Stimulated activated CD8-positive, alpha-beta memory T cell treated with anti-CD3 and anti-CD28 coated beads, Interleukin-7, amount 100 ng/mL, for 1 hour (primary cell): Measurements from ENCODE around the gene GUCA1A.
"Not testable (repeated sequence)": the region's sequence is repeated elsewhere in the genome, so short reads cannot be mapped to it uniquely, and the experiment has no call there.

Source experiments
- DNase-seq, 2 donors: peaks; one replicate each; pipeline ENCODE4 v3.0.0-alpha.2; 2020; ENCODE audit warnings: low read depth in 2 of 2

Gene GUCA1A

GRCh38 chr6:42147138-42147562 is 26.0 kb upstream of the GUCA1A start:
- DNase-seq = no peak

- no peak for DNase-seq
Measured at GRCh38 chr6:42148058-42148457, 25.1 kb upstream of the GUCA1A start.

GRCh38 chr6:42150254-42150653 is 22.9 kb upstream of the GUCA1A start:
- no peak for DNase-seq

GRCh38 chr6:42152024-42152423 is 21.1 kb upstream of the GUCA1A start:
- DNase-seq = no peak

GRCh38 chr6:42152528-42153213 is 20.5 kb upstream of the GUCA1A start:
- not testable (repeated sequence) for DNase-seq

GRCh38 chr6:42153921-42154320 is 19.2 kb upstream of the GUCA1A start:
- DNase-seq = no peak

- DNase-seq = no peak
Measured at GRCh38 chr6:42154461-42155209, 18.5 kb upstream of the GUCA1A start.

GRCh38 chr6:42155293-42155692 is 17.9 kb upstream of the GUCA1A start:
- DNase-seq = no peak

- no peak for DNase-seq
Measured at GRCh38 chr6:42156638-42157037, 16.5 kb upstream of the GUCA1A start.

- DNase-seq = no peak
Measured at GRCh38 chr6:42158011-42158410, 15.2 kb upstream of the GUCA1A start.

- DNase-seq = no peak
Measured at GRCh38 chr6:42158631-42159030, 14.5 kb upstream of the GUCA1A start.

- no peak for DNase-seq
Measured at GRCh38 chr6:42159431-42160024, 13.6 kb upstream of the GUCA1A start.

- no peak for DNase-seq
Measured at GRCh38 chr6:42162384-42162783, 10.8 kb upstream of the GUCA1A start.

GRCh38 chr6:42162812-42163211 is 10.4 kb upstream of the GUCA1A start:
- no peak for DNase-seq

- DNase-seq = no peak
Measured at GRCh38 chr6:42163981-42164380, 9.2 kb upstream of the GUCA1A start.

- DNase-seq = no peak
Measured at GRCh38 chr6:42165016-42165415, 8.1 kb upstream of the GUCA1A start.

- DNase-seq = peak; percentile 58 to 71
Measured at GRCh38 chr6:42166444-42167141, 6.6 kb upstream of the GUCA1A start.

GRCh38 chr6:42168650-42169049 is 4.5 kb upstream of the GUCA1A start:
- no peak for DNase-seq

GRCh38 chr6:42169780-42170179 is 3.4 kb upstream of the GUCA1A start:
- not testable (repeated sequence) for DNase-seq

- no peak for DNase-seq
Measured at GRCh38 chr6:42171813-42172581, 1.2 kb upstream of the GUCA1A start.

- no peak for DNase-seq
Measured at GRCh38 chr6:42175860-42176259, 2.7 kb downstream of the GUCA1A start.

- no peak for DNase-seq
Measured at GRCh38 chr6:42176981-42177380, 3.8 kb downstream of the GUCA1A start.
